CD4-positive, alpha-beta T cell treated with Interferon gamma for 1 hour (primary cell): ENCODE data around the gene BLVRA.
"Not testable (repeated sequence)": the region's sequence is repeated elsewhere in the genome, so short reads cannot be mapped to it uniquely, and the experiment has no call there.

Source experiments
- DNase-seq: peaks from one replicate; pipeline ENCODE4 v3.0.0-alpha.2; 2020

BLVRA gene

GRCh38 chr7:43769791-43770465 lies 11.4 kb downstream of the BLVRA start:
- DNase-seq: no peak

GRCh38 chr7:43771128-43771527 lies 12.6 kb downstream of the BLVRA start:
- no peak for DNase-seq

- no peak for DNase-seq
Observed at GRCh38 chr7:43771573-43771972, 13.1 kb downstream of the BLVRA start.

- DNase-seq: not testable (repeated sequence)
Observed at GRCh38 chr7:43773268-43773667, 14.8 kb downstream of the BLVRA start.

GRCh38 chr7:43775255-43775654 lies 16.8 kb downstream of the BLVRA start:
- DNase-seq: not testable (repeated sequence)

- DNase-seq: not testable (repeated sequence)
Observed at GRCh38 chr7:43778293-43779044, 20.0 kb downstream of the BLVRA start.

- no peak for DNase-seq
Observed at GRCh38 chr7:43779045-43779812, 20.7 kb downstream of the BLVRA start.

GRCh38 chr7:43781726-43782607 lies 23.5 kb downstream of the BLVRA start:
- DNase-seq: no peak

- DNase-seq: no peak
Observed at GRCh38 chr7:43782768-43783555, 24.5 kb downstream of the BLVRA start.

GRCh38 chr7:43784030-43784584 lies 25.6 kb downstream of the BLVRA start:
- no peak for DNase-seq

- DNase-seq: not testable (repeated sequence)
Observed at GRCh38 chr7:43784585-43785087, 26.2 kb downstream of the BLVRA start.

- DNase-seq: no peak
Observed at GRCh38 chr7:43785420-43785819, 26.9 kb downstream of the BLVRA start.

- no peak for DNase-seq
Observed at GRCh38 chr7:43787771-43788170, 29.3 kb downstream of the BLVRA start.

GRCh38 chr7:43790006-43790405 lies 31.5 kb downstream of the BLVRA start:
- DNase-seq: no peak

GRCh38 chr7:43790834-43791233 lies 32.4 kb downstream of the BLVRA start:
- no peak for DNase-seq

GRCh38 chr7:43791665-43792064 lies 33.2 kb downstream of the BLVRA start:
- peak; percentile 26 for DNase-seq

GRCh38 chr7:43792471-43793150 lies 34.1 kb downstream of the BLVRA start:
- no peak for DNase-seq

- DNase-seq: no peak
Observed at GRCh38 chr7:43799605-43800004, 41.1 kb downstream of the BLVRA start.

- no peak for DNase-seq
Observed at GRCh38 chr7:43803865-43804264, 45.4 kb downstream of the BLVRA start.

GRCh38 chr7:43808410-43808809 lies 49.9 kb downstream of the BLVRA start:
- no peak for DNase-seq
